Activated CD8-positive, alpha-beta memory T cell treated with anti-CD3 and anti-CD28 coated beads, Interleukin-2, amount 10 ng/mL, durations not matched to agents 7 days and 5 days (primary cell): ENCODE results near the gene MYO3B. TPM values are rescaled to one million over a fixed set of nuclear protein-coding genes. Genes with fewer than 3 reads are reported as not detected.
"Not testable (repeated sequence)": the region's sequence is repeated elsewhere in the genome, so short reads cannot be mapped to it uniquely, and the experiment has no call there.

ENCODE experiments used
- ATAC-seq: fragments of 150-1000 bp; cut with Tn5 transposase; one replicate; pipeline ENCODE4 v1.10.0; 2021; ENCODE audit warnings: moderate library complexity
- CTCF ChIA-PET: fragments of 350-600 bp; sonication (Branson Sonifier 250); formaldehyde crosslinking; loops from one replicate; lab custom pipeline; 2021; ENCODE audit warnings: antibody characterized with exemption; lab: Charles Lee
- DNase-seq: peaks from one replicate; pipeline ENCODE4 v3.0.0-alpha.2; 2020
- H3K27ac Mint-ChIP-seq: one replicate; pipeline ENCODE4 v1.8.0; 2021; ENCODE audit warnings: mild to moderate bottlenecking, mixed read lengths
- H3K27me3 Mint-ChIP-seq: one replicate; pipeline ENCODE4 v1.8.0; 2021; ENCODE audit warnings: mixed read lengths
- H3K36me3 Mint-ChIP-seq: one replicate; pipeline ENCODE4 v1.8.0; 2021; ENCODE audit warnings: mild to moderate bottlenecking, mixed read lengths
- H3K4me1 Mint-ChIP-seq: one replicate; pipeline ENCODE4 v1.8.0; 2021; ENCODE audit warnings: mixed read lengths
- H3K4me3 Mint-ChIP-seq: one replicate; pipeline ENCODE4 v1.8.0; 2021; ENCODE audit warnings: mild to moderate bottlenecking, moderate library complexity, mixed read lengths
- H3K9me3 Mint-ChIP-seq: one replicate; pipeline ENCODE4 v1.8.0; 2022; ENCODE audit warnings: low read depth, mixed read lengths
- total RNA-seq, 2 experiments: library from RNA; stranded (reverse); gene quantifications; one replicate each; pipeline ENCODE4 v1.2.3, GENCODE V29; 2021

MYO3B gene
- total RNA-seq, 2 experiments from 2014 or later: 0.23 to 0.38 TPM

DNA sequence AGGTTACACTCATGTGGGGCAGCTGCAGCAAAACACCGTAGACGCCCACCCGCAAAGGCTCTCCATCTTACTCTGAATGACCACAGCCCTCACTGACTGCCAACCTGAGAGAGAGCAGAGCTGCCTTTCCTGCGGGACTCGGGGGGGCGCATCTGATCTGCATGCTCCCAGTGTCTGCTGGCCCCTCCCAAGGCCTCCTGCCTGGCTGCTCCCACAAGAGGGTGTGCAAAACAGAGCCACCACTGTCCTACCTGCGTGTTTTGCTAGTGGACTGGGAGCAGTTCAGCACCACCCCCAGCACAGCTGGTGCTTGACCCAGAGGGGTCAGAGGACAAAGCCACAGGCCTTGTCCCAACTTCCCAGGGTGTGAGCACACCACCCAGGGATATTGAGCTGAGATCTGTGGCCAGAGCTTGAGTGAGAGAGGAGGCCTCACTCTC lies 76.4 kb downstream of the MYO3B start:
- H3K27me3 Mint-ChIP-seq: peaks cover 28% of the 10 kb centered on the region
- H3K36me3 Mint-ChIP-seq: no peaks in the 10 kb centered on the region
- DNase-seq: no peak
- no peak overlapping the region for H3K4me3 Mint-ChIP-seq
- CTCF ChIA-PET: no interaction called here
- no peaks in the 10 kb centered on the region for H3K9me3 Mint-ChIP-seq
- H3K4me1 Mint-ChIP-seq: no peaks in the 10 kb centered on the region
- H3K27ac Mint-ChIP-seq: no peak overlapping the region
- ATAC-seq: no peak

DNA sequence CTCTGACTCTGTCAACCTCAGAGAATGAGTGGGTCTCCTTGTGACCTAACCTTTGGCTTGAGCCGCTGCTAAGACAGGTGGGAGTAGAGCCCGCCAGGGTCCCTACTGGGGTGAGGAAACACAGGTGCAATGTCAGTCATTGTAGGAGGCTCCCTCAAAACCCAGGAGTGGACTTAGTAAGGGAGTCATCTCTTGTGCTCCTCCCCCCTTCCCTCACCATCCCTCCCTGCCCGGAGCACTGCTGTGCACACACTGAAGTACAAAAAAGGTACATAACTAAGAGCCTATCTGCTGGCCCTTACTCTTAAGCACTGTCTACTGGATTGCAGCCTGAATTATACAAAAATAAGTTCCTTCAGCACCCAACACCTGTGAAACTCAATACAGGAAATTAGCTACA lies 77.2 kb downstream of the MYO3B start:
- no peak overlapping the region for H3K27ac Mint-ChIP-seq
- no peak for ATAC-seq

DNA sequence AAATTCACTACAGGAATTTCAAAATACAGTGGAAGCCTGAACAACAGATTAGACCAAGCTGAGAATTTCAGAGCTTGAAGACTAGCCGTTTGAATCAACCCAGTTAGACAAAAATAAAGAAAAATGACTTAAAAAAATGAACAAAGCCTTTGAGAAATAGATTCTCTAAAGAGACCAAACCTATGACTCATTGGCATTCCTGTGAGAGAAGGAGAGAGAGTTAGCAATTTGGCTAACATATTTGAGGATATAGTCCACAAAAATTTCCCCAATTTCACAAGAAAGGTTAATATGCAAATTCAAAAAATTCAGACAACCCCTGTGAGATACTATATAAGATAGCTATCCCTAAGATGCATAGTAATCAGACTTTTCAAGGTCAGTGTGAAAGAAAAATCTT lies 78.0 kb downstream of the MYO3B start:
- H3K4me1 Mint-ChIP-seq: no peaks in the 10 kb centered on the region
- CTCF ChIA-PET: no interaction called here
- H3K36me3 Mint-ChIP-seq: no peaks in the 10 kb centered on the region
- H3K9me3 Mint-ChIP-seq: no peaks in the 10 kb centered on the region
- no peak overlapping the region for H3K4me3 Mint-ChIP-seq
- no peak overlapping the region for H3K27ac Mint-ChIP-seq
- no peak for ATAC-seq
- peaks cover 23% of the 10 kb centered on the region for H3K27me3 Mint-ChIP-seq
- DNase-seq: no peak

More for the DNA sequence above, 77.2 kb downstream of the MYO3B start:
- CTCF ChIA-PET: no interaction called here
- Mint-ChIP-seq H3K27me3 (peaks cover 23% of the 10 kb centered on the region), H3K4me1 (no peaks in the 10 kb centered on the region), H3K9me3 (no peaks in the 10 kb centered on the region), H3K4me3 (no peak overlapping the region), H3K36me3 (no peaks in the 10 kb centered on the region)
- no peak for DNase-seq

DNA sequence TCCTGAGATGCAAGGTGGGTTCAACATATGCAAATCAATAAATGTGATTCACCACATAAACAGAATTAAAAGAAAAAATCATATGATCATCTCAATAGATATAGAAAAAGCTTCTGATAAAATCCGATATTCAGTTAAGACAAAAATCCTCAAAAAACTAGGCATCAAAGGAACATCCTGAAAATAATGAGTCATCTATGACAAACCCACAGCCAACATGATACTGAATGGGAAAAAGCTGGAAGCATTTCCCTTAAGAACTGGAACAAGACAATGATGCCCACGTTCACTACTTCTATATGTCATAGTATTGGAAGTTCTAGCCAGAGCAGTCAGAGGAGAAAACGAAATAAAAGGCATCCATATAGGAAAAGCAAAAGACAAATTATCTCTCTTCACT lies 80.4 kb downstream of the MYO3B start:
- no peak overlapping the region for H3K27ac Mint-ChIP-seq
- H3K27me3 Mint-ChIP-seq: peaks cover 17% of the 10 kb centered on the region
- ATAC-seq (no peak), DNase-seq (no peak)
- H3K9me3 Mint-ChIP-seq: peaks cover 2% of the 10 kb centered on the region
- no peaks in the 10 kb centered on the region for H3K4me1 Mint-ChIP-seq
- CTCF ChIA-PET: no interaction called here
- H3K4me3 Mint-ChIP-seq: no peak overlapping the region
- no peaks in the 10 kb centered on the region for H3K36me3 Mint-ChIP-seq

DNA sequence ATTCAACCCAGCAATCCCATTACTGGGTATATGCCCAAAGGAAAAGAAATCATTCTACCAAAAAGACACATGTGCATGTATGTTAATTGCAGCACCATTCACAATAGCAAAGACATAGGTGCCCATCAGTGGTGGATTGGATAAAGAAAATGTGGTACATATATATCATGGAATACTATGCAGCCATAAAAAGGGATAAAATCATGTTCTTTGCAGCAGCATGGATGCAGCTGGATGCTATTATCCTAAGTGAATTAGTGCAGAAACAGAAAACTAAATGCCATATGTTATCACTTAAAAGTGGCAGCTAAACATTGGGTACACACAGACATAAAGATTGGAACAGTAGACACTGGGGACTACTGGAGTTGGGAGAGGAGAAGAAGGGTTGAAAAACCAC lies 82.2 kb downstream of the MYO3B start:
- Mint-ChIP-seq H3K27ac (no peak overlapping the region), H3K27me3 (peaks cover 12% of the 10 kb centered on the region), H3K4me3 (no peak overlapping the region), H3K4me1 (no peaks in the 10 kb centered on the region), H3K36me3 (no peaks in the 10 kb centered on the region), H3K9me3 (peaks cover 2% of the 10 kb centered on the region)
- ATAC-seq (no peak), DNase-seq (no peak)
- CTCF ChIA-PET: no interaction called here

DNA sequence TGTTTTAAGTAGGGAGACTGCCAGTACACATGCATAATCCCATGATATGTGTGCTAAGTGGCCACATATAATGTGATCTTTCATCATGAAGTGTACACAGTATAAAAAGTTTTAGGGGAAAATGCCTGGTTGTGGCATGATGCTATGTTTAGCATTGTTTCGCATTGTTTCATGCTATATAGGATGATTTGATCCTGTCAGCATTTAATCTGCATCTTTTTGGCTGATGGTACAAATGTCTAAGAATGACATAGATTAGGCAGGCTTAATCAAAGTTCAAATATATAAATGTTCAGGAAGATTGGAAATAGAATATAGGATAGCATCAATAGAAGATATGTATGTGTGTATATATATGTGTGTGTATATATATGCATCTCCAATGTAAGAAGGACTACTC lies 83.6 kb downstream of the MYO3B start:
- Mint-ChIP-seq H3K4me3 (no peak overlapping the region), H3K27ac (no peak overlapping the region), H3K4me1 (no peaks in the 10 kb centered on the region), H3K9me3 (peaks cover 2% of the 10 kb centered on the region), H3K27me3 (peaks cover 12% of the 10 kb centered on the region), H3K36me3 (no peaks in the 10 kb centered on the region)
- no peak for DNase-seq
- CTCF ChIA-PET: interaction anchor here (0.9 kb wide), 1 partner anchor 41 kb away, joined by 3 read pairs; no protein-coding TSS in a partner anchor
- no peak for ATAC-seq

DNA sequence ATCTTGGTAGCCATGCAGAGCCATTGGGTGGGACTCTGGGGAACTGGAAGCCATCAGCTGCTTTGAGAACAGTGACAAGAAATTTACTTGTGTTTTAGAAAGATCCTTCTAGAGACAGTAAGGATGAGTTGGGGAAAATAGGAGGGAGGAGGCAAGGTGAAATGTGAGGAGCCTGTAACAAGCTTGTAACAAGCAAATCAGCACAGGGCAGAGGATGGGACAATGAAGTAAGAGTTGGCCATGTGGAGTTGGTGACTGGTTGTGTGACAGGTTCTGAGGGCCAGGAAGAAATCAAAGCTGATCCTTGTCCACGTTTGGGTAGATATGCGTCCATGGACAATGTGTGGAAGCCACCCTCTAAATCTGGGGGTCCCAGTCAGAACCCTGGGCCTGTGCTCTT lies 84.4 kb downstream of the MYO3B start:
- peaks cover 8% of the 10 kb centered on the region for H3K27me3 Mint-ChIP-seq

DNA sequence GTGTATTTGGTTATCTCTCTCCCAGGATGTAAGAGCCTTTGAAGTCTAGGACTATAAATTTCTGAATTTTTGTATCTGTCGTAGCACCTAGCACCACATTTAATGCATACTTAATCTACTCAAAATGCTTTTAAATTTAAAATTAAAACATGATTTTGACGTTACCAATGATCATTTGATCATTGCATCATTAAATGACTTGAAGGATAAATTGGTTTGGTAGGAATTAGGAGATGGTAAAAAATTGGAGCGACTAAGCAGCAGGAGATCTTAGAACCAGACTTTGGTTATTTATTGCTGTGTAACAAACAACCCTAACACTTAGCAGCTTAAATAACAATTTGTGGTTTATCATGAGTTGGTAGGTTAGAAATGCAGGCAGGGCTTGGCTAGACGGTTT lies 84.9 kb downstream of the MYO3B start:
- DNase-seq (no peak), ATAC-seq (no peak)
- Mint-ChIP-seq H3K4me3 (no peak overlapping the region), H3K9me3 (peaks cover 2% of the 10 kb centered on the region), H3K27me3 (peaks cover 7% of the 10 kb centered on the region), H3K27ac (no peak overlapping the region), H3K4me1 (no peaks in the 10 kb centered on the region), H3K36me3 (no peaks in the 10 kb centered on the region)
- CTCF ChIA-PET: no interaction called here

More for the DNA sequence above, 84.4 kb downstream of the MYO3B start:
- no peak for DNase-seq
- H3K9me3 Mint-ChIP-seq: peaks cover 2% of the 10 kb centered on the region
- H3K36me3 Mint-ChIP-seq: no peaks in the 10 kb centered on the region
- no peak overlapping the region for H3K4me3 Mint-ChIP-seq
- H3K27ac Mint-ChIP-seq: no peak overlapping the region
- CTCF ChIA-PET: no interaction called here
- no peaks in the 10 kb centered on the region for H3K4me1 Mint-ChIP-seq
- ATAC-seq: no peak

DNA sequence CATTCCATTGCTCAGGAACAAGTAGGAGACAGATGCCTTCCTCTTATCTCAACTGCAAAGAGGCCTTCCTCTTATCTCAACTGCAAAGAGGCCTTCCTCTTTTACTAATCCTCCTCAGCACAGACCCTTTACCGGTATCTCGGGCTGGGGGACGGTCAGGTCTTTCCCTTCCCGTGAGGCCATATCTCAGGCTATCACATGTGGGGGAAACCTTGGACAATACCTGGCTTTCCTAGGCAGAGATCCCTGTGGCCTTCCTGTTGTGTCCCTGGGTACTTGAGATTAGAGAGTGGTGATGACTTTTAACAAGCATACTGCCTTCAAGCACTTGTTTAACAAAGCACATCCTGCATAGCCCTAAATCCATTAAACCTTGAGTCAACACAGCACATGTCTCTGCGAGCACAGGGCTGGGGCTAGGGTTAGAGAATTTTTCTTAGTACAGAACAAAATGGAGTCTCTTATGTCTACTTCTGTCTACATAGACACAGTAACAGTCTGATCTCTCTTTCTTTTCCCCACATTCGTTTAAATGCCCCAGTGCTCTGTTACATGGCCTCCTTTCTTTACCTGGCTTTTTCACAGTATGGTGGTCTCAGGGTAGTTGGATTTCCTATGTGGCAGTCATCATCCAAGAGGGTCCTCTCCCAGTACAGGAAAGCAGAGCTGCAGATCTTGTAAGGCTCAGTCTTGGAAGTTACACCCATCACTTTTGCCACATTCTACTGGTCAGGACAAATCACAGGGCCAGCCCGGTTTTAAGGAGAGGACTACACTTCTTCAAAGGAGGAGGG lies 86.0 kb downstream of the MYO3B start:
- H3K4me1 Mint-ChIP-seq, CTCF ChIA-PET, DNase-seq, H3K36me3 Mint-ChIP-seq, H3K27ac Mint-ChIP-seq, H3K9me3 Mint-ChIP-seq, ATAC-seq, H3K27me3 Mint-ChIP-seq, H3K4me3 Mint-ChIP-seq: not testable (repeated sequence)

DNA sequence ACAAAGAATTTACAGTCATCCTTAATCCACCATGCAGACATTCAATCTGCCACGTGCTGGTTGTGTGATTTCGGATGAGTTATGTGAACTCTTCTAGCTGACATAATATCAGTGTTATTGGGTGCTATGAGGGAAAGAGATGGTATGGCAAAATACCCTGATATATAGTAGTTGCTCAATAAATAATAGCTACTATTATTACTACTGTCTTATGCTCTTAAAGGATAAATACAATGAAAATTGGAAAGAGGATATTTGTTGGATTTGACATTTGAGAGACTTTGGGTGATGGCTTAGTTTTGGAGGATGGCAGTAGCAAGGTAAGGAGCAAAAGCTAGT lies 86.5 kb downstream of the MYO3B start:
- no peak for ATAC-seq
- no peak for DNase-seq
- Mint-ChIP-seq H3K27ac (no peak overlapping the region), H3K9me3 (peaks cover 2% of the 10 kb centered on the region), H3K4me1 (no peaks in the 10 kb centered on the region), H3K36me3 (no peaks in the 10 kb centered on the region), H3K27me3 (peaks cover 8% of the 10 kb centered on the region), H3K4me3 (no peak overlapping the region)
- CTCF ChIA-PET: no interaction called here

DNA sequence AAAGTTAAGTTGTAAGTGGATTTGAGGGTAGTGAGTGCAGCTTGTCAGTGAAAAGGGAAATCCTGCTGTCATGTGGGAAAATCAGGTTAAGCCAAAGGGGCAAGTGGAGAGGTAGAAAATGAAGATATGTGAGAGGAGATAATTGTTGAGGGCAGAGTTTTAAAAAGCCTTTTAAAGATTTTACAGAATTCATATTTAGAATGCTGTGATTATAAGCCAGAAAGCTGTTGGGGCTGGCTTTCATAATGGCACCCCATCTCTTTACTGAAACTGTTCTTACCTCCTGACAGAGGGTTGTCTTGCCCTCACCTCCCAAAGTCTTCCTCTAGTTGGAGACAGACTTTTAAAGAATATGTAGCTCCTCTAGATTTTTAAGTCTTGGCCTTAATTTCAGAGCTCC lies 86.9 kb downstream of the MYO3B start:
- Mint-ChIP-seq H3K4me3 (no peak overlapping the region), H3K4me1 (no peaks in the 10 kb centered on the region), H3K9me3 (peaks cover 2% of the 10 kb centered on the region), H3K36me3 (no peaks in the 10 kb centered on the region), H3K27me3 (peaks cover 8% of the 10 kb centered on the region), H3K27ac (no peak overlapping the region)
- DNase-seq (no peak), ATAC-seq (no peak)
- CTCF ChIA-PET: no interaction called here

DNA sequence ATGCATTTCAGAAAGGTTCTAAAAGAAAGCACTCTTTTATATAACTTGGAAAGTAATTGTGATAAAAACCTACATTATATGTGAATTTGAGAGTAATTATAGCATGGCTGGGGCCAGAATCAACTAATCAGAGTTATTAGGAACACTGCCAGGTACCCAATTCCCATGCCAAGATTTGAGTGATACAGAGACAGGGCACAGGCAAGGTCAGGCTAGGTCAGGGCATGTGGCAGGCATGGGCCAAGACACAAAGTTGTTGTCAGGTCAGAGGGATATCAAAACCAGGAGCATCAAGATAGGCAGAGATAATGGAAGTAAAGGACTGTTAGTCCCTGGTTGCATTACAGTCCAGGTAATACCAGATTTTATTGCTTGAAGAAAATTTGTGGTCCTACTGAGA lies 87.4 kb downstream of the MYO3B start:
- peaks cover 9% of the 10 kb centered on the region for H3K27me3 Mint-ChIP-seq
- H3K36me3 Mint-ChIP-seq: no peaks in the 10 kb centered on the region
- H3K4me1 Mint-ChIP-seq: no peaks in the 10 kb centered on the region
- H3K27ac Mint-ChIP-seq: no peak overlapping the region
- peaks cover 2% of the 10 kb centered on the region for H3K9me3 Mint-ChIP-seq
- DNase-seq (no peak), ATAC-seq (no peak)
- CTCF ChIA-PET: no interaction called here
- no peak overlapping the region for H3K4me3 Mint-ChIP-seq

DNA sequence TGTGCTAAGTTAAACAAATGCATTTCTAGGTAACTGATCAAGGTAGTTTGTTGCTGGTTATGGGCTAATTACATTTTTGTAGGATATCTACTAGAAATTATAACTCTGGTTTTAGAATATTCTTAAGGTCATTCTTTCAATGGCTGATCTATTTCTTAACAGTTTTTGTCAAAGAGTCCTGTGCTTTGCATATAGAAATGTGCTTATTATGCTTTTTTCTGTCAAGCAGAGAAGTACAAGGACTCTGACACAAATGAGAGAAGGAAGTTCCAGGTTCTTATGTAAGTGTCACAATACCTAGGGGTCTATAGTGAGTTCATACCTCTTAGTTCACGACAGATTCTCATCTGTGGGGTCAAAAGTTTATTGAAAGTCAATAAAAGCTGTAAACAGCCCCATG lies 88.4 kb downstream of the MYO3B start:
- Mint-ChIP-seq H3K27me3 (peaks cover 15% of the 10 kb centered on the region), H3K4me3 (no peak overlapping the region), H3K27ac (no peak overlapping the region), H3K36me3 (no peaks in the 10 kb centered on the region), H3K9me3 (peaks cover 2% of the 10 kb centered on the region), H3K4me1 (no peaks in the 10 kb centered on the region)
- CTCF ChIA-PET: no interaction called here
- DNase-seq: no peak
- no peak for ATAC-seq

DNA sequence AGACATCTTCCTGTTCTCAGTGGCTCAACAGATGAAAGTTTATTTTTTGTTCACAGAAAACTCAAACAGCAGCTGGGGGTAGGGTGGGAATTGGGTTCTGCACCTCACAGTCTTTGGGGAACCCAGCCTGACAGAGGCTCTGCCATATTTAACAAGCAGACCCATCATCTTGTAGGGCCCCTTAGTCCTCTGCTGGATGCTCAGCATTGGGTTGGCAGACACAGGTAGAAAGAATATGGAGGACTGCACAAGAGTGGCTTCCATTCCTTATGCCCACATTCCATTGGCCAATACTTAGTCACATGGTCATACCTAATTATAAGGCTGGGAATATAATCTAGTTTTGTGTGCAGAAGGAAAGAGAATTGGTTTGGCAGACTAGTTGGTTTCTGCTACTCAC lies 89.1 kb downstream of the MYO3B start:
- Mint-ChIP-seq H3K36me3 (no peaks in the 10 kb centered on the region), H3K9me3 (peaks cover 2% of the 10 kb centered on the region), H3K27me3 (peaks cover 15% of the 10 kb centered on the region), H3K4me3 (no peak overlapping the region), H3K27ac (no peak overlapping the region), H3K4me1 (no peaks in the 10 kb centered on the region)
- CTCF ChIA-PET: no interaction called here
- ATAC-seq: no peak
- no peak for DNase-seq
